NCI-H1417 treated with DMSO at 0.1 percent for 48 hours (cell line): ENCODE data around the gene ZBTB5.
"Not testable (repeated sequence)": the region's sequence is repeated elsewhere in the genome, so short reads cannot be mapped to it uniquely, and the experiment has no call there.

ENCODE experiments used
- DNase-seq: peaks from one replicate; lab custom pipeline; 2025; lab: John Stamatoyannopoulos, UW

The ZBTB5 gene

GRCh38 chr9:37404590-37404989 is 60.7 kb downstream of the ZBTB5 start:
- DNase-seq = no peak

- DNase-seq = no peak
These were observed 65.9 kb downstream of the ZBTB5 start for GRCh38 chr9:37399336-37399735.

GRCh38 chr9:37398464-37399025 is 66.7 kb downstream of the ZBTB5 start:
- DNase-seq = no peak

GRCh38 chr9:37397948-37398347 is 67.3 kb downstream of the ZBTB5 start:
- DNase-seq = not testable (repeated sequence)

- DNase-seq = no peak
These were observed 69.6 kb downstream of the ZBTB5 start for GRCh38 chr9:37395663-37396062.

GRCh38 chr9:37395229-37395628 is 70.0 kb downstream of the ZBTB5 start:
- no peak for DNase-seq

GRCh38 chr9:37392272-37392671 is 73.0 kb downstream of the ZBTB5 start:
- no peak for DNase-seq

GRCh38 chr9:37390759-37391158 is 74.5 kb downstream of the ZBTB5 start:
- DNase-seq = no peak
